ENCODE data around the gene CALY. TPM values are rescaled to one million over a fixed set of nuclear protein-coding genes. Genes with fewer than 3 reads are reported as not detected.

CALY gene
- total RNA-seq, 1 experiment from 2014 or later = 1.7 TPM

- no peak for DNase-seq (ENCODE audit: low read depth)
Measured at GRCh38 chr10:133351408-133352318, 15.0 kb upstream of the CALY start.

DNA sequence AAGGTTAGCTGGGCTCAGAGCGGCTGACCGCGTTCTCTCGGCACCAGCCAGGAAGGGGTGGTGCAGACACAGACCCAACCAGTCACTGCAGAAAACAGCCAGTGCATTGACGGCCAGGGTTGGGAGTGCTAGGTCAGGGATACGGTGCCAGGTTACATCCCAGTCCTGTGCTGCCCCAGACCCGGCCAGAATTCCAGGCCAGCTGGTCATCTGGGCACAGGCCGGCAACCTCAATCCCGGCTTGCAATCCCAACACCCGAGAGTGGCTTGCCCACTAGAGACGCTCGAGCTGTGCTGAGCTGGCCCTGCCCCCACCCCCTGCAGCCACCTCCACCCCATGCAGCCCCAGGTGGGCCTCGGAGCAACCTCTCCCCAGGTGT lies 14.2 kb upstream of the CALY start:
- no peak for DNase-seq (ENCODE audit: low read depth)

GRCh38 chr10:133350283-133350949 lies 13.7 kb upstream of the CALY start:
- DNase-seq (ENCODE audit: low read depth) = no peak

- DNase-seq (ENCODE audit: low read depth) = no peak
Measured at GRCh38 chr10:133349577-133350011, 12.9 kb upstream of the CALY start.

GRCh38 chr10:133349160-133349568 lies 12.5 kb upstream of the CALY start:
- no peak for DNase-seq (ENCODE audit: low read depth)

- no peak for DNase-seq (ENCODE audit: low read depth)
Measured at GRCh38 chr10:133347710-133348517, 11.2 kb upstream of the CALY start.

GRCh38 chr10:133346413-133346812 lies 9.7 kb upstream of the CALY start:
- DNase-seq (ENCODE audit: low read depth) = no peak

- DNase-seq (ENCODE audit: low read depth) = no peak
Measured at GRCh38 chr10:133344236-133344635, 7.5 kb upstream of the CALY start.

DNA sequence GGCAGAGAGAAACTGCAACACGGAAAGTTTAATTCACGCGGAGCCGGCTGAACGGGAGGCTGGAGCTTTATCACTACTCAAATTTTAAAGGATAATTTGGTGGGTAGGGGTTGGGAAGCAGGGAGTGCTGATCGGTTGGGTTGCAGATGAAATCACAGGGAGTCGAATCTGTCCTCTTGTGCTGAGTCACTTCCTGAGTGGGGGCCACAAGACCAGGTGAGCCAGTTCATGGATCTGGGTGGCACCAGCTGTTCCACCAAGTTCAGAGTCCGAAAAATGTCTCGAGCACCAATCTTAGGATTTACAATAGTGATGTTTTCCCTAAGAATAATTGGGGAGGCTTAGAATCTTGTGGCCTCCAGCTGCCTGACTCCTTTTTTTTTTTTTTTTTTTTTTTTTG lies 6.9 kb upstream of the CALY start:
- peak; percentile 34 for DNase-seq (ENCODE audit: low read depth)

DNA sequence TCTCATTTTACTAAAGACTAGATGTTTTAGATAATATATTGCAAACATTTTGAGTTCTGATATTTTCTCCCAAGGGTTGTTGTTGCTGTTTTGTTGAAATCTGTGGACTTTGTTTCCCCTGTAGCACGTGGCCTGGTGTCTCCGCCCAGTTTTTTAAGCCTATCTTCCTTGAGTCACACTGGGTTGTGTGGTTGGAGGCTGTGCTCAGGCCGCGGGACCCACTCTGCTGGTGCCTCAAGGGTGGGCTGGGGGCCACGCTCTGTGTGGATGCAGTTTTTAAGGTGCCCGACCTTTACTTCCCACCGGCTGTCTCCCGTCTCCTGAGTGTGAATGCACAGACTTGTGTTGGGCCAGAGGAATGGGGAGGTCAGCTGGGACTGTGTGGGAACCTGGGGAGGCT lies 6.2 kb upstream of the CALY start:
- DNase-seq (ENCODE audit: low read depth) = no peak

GRCh38 chr10:133341983-133342382 lies 5.3 kb upstream of the CALY start:
- no peak for DNase-seq (ENCODE audit: low read depth)

DNA sequence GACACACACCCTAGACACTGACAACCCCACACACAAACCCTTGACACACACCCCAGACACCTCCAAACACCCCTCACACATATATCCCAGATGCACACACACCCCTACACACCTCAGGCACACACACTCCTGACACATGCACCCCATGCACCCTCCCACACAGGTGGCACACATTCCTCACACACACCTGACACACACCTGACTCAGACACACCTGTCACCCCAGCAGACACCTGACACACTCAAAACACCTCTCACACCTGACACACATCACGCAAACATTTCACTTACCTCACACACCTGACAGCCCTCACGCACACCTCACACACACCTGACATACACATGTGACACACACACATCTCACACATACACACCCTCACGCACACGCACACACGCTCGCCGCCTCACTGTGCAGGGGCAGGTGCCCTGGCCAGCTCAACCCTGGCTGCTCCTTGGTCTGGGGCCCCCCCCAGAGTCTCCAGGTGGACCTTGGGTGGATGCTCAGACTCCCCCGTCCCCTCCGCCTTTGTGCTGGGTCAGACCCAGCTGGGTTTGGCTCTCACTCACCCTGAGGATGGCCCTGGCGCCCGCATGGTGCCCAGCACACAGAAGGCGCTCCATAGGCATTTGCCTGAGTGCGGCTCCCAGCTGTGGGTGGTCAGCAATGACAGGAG lies 3.1 kb upstream of the CALY start:
- DNase-seq (ENCODE audit: low read depth) = no peak

DNA sequence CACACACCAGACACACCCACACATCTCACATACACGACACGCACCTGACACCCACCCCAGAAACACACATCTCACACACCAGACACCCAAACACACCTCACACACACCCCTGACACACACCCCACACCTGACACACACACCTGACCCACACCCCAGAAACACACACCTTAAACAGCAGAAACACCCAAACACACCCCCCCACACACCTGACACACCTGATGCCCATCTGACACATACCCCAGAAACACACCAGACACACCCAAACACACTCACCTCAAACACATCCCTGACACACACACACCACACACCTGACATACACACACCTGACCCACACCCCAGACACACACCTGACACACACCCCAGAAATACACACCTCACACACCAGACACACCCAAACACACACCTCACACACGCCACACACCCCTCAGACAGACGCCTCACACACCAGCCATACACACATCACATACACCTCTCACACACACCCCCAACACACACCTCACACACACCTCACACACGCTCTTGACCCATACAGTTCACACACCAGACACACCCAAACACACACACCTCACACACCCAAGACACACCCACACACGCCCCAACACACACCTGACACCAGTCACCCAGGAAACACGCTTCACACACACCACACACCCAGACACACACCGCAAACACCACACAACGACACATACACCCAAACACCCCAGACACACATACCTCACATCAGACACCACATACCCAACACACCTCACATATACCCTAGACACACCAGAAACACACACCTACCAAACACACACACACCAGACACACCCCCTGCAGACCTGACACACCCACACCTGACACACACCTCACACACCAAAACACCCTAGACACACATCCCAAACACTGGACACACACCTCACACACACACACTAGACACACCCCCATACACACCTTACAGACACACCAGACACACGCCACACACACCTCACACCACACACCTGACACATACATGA lies 1.7 kb upstream of the CALY start:
- no peak for DNase-seq (ENCODE audit: low read depth)

- no peak for DNase-seq (ENCODE audit: low read depth)
Measured at GRCh38 chr10:133337370-133337725, 652 bp upstream of the CALY start.

GRCh38 chr10:133336118-133336576 lies 549 bp downstream of the CALY start:
- no peak for DNase-seq (ENCODE audit: low read depth)

GRCh38 chr10:133335246-133336117 lies 1.2 kb downstream of the CALY start:
- no peak for DNase-seq (ENCODE audit: low read depth)

DNA sequence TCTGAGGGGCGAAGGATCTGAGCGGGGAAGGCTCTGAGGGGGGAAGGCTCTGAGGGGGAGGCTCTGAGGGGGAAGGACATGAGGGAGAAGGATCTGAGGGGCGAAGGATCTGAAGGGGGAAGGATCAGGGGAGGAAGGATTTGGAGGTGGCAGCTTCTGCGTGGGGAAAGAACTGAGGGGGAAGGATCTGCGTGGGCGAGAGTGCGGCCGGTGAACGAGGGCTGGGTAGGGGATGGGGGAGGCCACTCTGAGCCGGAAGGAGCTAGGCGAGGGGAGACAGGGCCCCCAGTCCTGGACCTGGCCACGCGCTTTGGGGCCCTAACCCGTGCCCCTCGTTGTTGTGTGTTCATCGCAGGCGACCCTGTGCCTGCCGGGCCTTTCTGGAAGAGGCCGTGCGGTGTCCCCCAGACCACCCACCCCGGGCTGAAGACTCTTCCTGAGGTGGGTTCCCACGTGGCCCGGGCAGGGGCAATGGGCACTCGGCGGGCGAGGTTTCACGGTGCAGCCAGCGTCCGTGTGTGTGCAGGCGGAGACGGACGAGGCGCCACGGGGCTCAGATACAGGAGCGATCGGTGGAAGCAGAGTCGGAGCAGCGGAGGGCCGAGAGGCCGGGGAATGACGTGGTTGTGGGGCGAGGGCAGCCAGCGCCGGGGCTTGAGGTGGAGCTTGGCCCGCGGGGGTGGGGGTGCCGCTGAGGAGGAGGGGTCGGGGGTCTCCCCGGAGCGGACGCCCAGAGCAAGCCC lies 2.0 kb downstream of the CALY start:
- no peak for DNase-seq (ENCODE audit: low read depth)
